Endodermal cell (in vitro differentiated cells): ENCODE measurements around the gene TMPRSS11E. TPM values are rescaled to one million over a fixed set of nuclear protein-coding genes. Genes with fewer than 3 reads are reported as not detected.

ENCODE experiments used
- DNase-seq: peaks from one replicate; pipeline ENCODE4 v3.0.0-alpha.2; 2017
- H3K27ac ChIP-seq: 2 replicates; pipeline ENCODE4 v1.5.1; 2013; ENCODE audit warnings: mild to moderate bottlenecking, low read depth, low read length, moderate library complexity
- H3K27me3 ChIP-seq: 2 replicates; pipeline ENCODE4 v1.6.1; 2013; ENCODE audit warnings: mild to moderate bottlenecking, low read length, moderate library complexity; ENCODE audit not compliant: insufficient read depth, control insufficient read depth, poor library complexity, severe bottlenecking
- H3K36me3 ChIP-seq: 2 replicates; pipeline ENCODE4 v1.7.0; 2013; ENCODE audit warnings: mild to moderate bottlenecking, low read length, moderate library complexity; ENCODE audit not compliant: control insufficient read depth, insufficient read depth
- H3K4me1 ChIP-seq: one replicate; pipeline ENCODE4 v1.7.0; 2013; ENCODE audit warnings: low read length; ENCODE audit not compliant: control insufficient read depth, insufficient read depth
- H3K4me3 ChIP-seq: 2 replicates; pipeline ENCODE4 v1.5.1; 2013; ENCODE audit warnings: mild to moderate bottlenecking, low read length, moderate library complexity
- H3K9ac ChIP-seq: 2 replicates; pipeline ENCODE4 v1.6.1; 2013; ENCODE audit warnings: mild to moderate bottlenecking, low read length, moderate library complexity; ENCODE audit not compliant: poor library complexity, severe bottlenecking; ENCODE audit errors: extremely low read depth
- H3K9me3 ChIP-seq: 2 replicates; pipeline ENCODE4 v1.6.1; 2013; ENCODE audit warnings: mild to moderate bottlenecking, low read length, moderate library complexity; ENCODE audit not compliant: control insufficient read depth
- H3K27ac Mint-ChIP-seq: 2 replicates; pipeline ENCODE4 v1.8.0; 2020; ENCODE audit warnings: mixed read lengths
- H3K27me3 Mint-ChIP-seq: 2 replicates; pipeline ENCODE4 v1.8.0; 2021; ENCODE audit warnings: mild to moderate bottlenecking, mixed read lengths; ENCODE audit not compliant: insufficient read depth
- H3K36me3 Mint-ChIP-seq: 2 replicates; pipeline ENCODE4 v1.8.0; 2020; ENCODE audit warnings: low read depth, mixed read lengths
- H3K4me1 Mint-ChIP-seq: 2 replicates; pipeline ENCODE4 v1.8.0; 2020; ENCODE audit warnings: mixed read lengths
- H3K4me3 Mint-ChIP-seq: 2 replicates; pipeline ENCODE4 v1.8.0; 2020; ENCODE audit warnings: mild to moderate bottlenecking, moderate library complexity, mixed read lengths
- H3K9me3 Mint-ChIP-seq: 2 replicates; pipeline ENCODE4 v1.8.0; 2020; ENCODE audit warnings: mild to moderate bottlenecking, mixed read lengths
- WGBS, 2 experiments: methylation state at CpG; one replicate each; pipeline versions ENCODE4 v1.1.5 to v1.1.7; 2013; ENCODE audit warnings: missing lambda C conversion rate in 2 of 2, mixed read lengths in 1 of 2; ENCODE audit not compliant: insufficient coverage in 1 of 2, insufficient read length in 1 of 2; 5-methylcytosine and 5-hydroxymethylcytosine counted together
- total RNA-seq, 2 donors: library from RNA; stranded (reverse); fragmentation: NEBNext Ultra II Directional in 1 of 2; extraction: Animal tissue kit (Norgen Biotek cat#: 25700) in 1 of 2; gene quantifications; 2 replicates in 1 of 2; 3 replicates in 1 of 2; pipeline ENCODE4 v1.2.1, GENCODE V29; 2021
- TF ChIP-seq, protein P1 (sequence below): fragments of 200-600 bp; sonication (generic); conservative IDR thresholded peaks from 2 replicates; pipeline ENCODE4 v1.5.0; 2021; ENCODE audit warnings: antibody characterized with exemption, mild to moderate bottlenecking

The TMPRSS11E gene
- total RNA-seq, 2 donors from 2014 or later = 4.4 to 11.1 TPM

DNA sequence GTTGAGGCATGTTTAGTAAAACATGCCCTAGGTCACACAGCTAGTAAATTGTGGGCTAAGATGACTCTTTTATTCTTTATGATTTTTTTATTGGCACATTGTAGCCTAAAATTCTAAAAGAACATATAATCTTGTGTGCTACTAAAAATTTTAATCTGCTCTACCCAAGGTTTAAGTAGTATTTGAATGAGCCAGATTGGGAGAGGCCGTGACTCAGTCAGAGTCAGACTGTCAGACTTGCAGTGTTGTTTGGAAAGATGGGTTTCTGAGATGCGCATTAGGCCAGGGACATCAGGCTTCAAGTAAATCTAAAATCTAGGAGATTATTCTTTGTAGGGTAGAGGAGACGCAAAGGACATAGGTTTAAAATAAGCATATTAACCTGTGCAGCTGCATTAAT, 30.7 kb upstream of the TMPRSS11E start:
- peaks cover 3% of the 10 kb centered on the region for H3K4me1 Mint-ChIP-seq

DNA sequence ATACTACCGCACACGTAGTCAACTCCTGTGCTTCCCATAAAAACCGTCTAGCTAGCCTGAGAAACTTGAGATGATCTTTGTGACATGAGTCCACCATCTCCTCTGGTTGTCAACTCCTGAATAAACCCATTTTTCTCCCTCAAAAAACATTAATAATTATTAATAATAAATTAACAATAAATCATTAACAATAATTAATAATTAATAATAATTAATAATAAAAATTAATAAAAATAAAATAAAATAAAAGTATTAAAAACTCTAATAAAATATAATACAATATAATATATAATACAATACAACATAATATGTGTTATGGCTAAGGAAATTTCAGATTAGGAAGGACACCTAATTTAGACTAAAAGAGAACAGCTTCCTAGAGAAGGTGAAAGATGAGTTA, 20.7 kb upstream of the TMPRSS11E start:
- TF ChIP-seq, protein P1, sequence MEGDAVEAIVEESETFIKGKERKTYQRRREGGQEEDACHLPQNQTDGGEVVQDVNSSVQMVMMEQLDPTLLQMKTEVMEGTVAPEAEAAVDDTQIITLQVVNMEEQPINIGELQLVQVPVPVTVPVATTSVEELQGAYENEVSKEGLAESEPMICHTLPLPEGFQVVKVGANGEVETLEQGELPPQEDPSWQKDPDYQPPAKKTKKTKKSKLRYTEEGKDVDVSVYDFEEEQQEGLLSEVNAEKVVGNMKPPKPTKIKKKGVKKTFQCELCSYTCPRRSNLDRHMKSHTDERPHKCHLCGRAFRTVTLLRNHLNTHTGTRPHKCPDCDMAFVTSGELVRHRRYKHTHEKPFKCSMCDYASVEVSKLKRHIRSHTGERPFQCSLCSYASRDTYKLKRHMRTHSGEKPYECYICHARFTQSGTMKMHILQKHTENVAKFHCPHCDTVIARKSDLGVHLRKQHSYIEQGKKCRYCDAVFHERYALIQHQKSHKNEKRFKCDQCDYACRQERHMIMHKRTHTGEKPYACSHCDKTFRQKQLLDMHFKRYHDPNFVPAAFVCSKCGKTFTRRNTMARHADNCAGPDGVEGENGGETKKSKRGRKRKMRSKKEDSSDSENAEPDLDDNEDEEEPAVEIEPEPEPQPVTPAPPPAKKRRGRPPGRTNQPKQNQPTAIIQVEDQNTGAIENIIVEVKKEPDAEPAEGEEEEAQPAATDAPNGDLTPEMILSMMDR = no peak
- 98 to 100% methylated on average over 2 to 3 of the region's 3 CpGs for WGBS, 2 experiments
- Mint-ChIP-seq H3K4me3 (no peak overlapping the region), H3K4me1 (peaks cover 4% of the 10 kb centered on the region), H3K27ac (no peak overlapping the region), H3K36me3 (peaks cover 39% of the 10 kb centered on the region), H3K27me3 (no peaks in the 10 kb centered on the region), H3K9me3 (peaks cover 58% of the 10 kb centered on the region)
- no peak overlapping the region for H3K9ac ChIP-seq
- H3K36me3 ChIP-seq = peaks cover 6% of the 10 kb centered on the region
- DNase-seq = no peak
- H3K27ac ChIP-seq = no peak overlapping the region
- H3K27me3 ChIP-seq = no peaks in the 10 kb centered on the region
- H3K4me3 ChIP-seq = no peak overlapping the region
- H3K4me1 ChIP-seq = no peaks in the 10 kb centered on the region
- H3K9me3 ChIP-seq = peaks cover 47% of the 10 kb centered on the region

More for the DNA sequence above, 30.7 kb upstream of the TMPRSS11E start:
- H3K27ac ChIP-seq = no peak overlapping the region
- TF ChIP-seq, protein P1 = no peak
- Mint-ChIP-seq H3K36me3 (peaks cover 60% of the 10 kb centered on the region), H3K4me3 (no peak overlapping the region), H3K27ac (no peak overlapping the region), H3K27me3 (no peaks in the 10 kb centered on the region), H3K9me3 (peaks cover 45% of the 10 kb centered on the region)
- no peak overlapping the region for H3K9ac ChIP-seq
- H3K4me3 ChIP-seq = peak overlapping the region; percentile 53
- peaks cover 69% of the 10 kb centered on the region for H3K9me3 ChIP-seq
- no peaks in the 10 kb centered on the region for H3K27me3 ChIP-seq
- no peaks in the 10 kb centered on the region for H3K4me1 ChIP-seq
- peaks cover 57% of the 10 kb centered on the region for H3K36me3 ChIP-seq
- 90 to 97% methylated on average over 3 of the region's 3 CpGs for WGBS, 2 experiments
- DNase-seq = no peak

DNA sequence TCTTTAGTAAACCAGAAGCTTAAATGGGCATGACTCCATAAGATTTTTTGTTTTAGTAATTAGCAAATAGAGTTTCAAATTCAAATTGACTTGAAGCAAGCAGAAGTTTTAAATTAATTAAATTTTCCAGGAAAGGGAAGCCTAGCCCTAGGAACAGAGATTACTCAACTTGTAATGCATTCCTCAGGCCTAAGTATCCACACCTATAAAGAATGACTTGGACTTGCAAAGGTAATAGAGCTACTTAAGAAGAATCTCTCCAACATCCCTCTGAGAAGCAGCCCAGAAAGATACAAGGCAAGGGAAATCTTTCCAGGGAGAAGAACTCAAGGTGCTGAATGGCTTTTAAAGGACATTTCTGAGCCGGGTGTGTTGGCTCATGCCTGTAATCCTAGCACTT, 16.9 kb upstream of the TMPRSS11E start:
- Mint-ChIP-seq H3K4me1 (peaks cover 8% of the 10 kb centered on the region), H3K36me3 (peaks cover 14% of the 10 kb centered on the region), H3K27ac (no peak overlapping the region), H3K9me3 (peaks cover 25% of the 10 kb centered on the region), H3K4me3 (no peak overlapping the region), H3K27me3 (no peaks in the 10 kb centered on the region)
- no peaks in the 10 kb centered on the region for H3K4me1 ChIP-seq
- H3K4me3 ChIP-seq = no peak overlapping the region
- H3K9ac ChIP-seq = no peak overlapping the region
- H3K27me3 ChIP-seq = no peaks in the 10 kb centered on the region
- TF ChIP-seq, protein P1 = no peak
- WGBS, 2 experiments = 97 to 100% methylated on average over 1 of the region's 1 CpG
- DNase-seq = no peak
- peaks cover 28% of the 10 kb centered on the region for H3K9me3 ChIP-seq
- H3K36me3 ChIP-seq = no peaks in the 10 kb centered on the region
- H3K27ac ChIP-seq = no peak overlapping the region
